GM12891 (cell line): ENCODE data around the gene FAM163B.

ENCODE experiments used
- POLR2A ChIP-seq: IDR thresholded peaks from 2 replicates; pipeline ENCODE4 v1.6.1; 2011; ENCODE audit warnings: low read depth, low read length, control low read depth
- POLR2AphosphoS5 ChIP-seq: IDR thresholded peaks from 2 replicates; pipeline ENCODE4 v1.6.1; 2011; ENCODE audit warnings: low read depth, low read length, control low read depth

- TF ChIP-seq POLR2A (no peak), POLR2AphosphoS5 (no peak)
These were observed 9.6 kb downstream of the FAM163B start for GRCh38 chr9:133599470-133600173.
